K562 (cell line): ENCODE results near the gene N4BP3. TPM values are rescaled to one million over a fixed set of nuclear protein-coding genes. Genes with fewer than 3 reads are reported as not detected.

Experiments
- ARID2 ChIP-seq: fragments of 450-650 bp; IDR thresholded peaks from 2 replicates; pipeline ENCODE4 v1.6.1; 2017; ENCODE audit warnings: antibody characterized with exemption, mild to moderate bottlenecking
- ATF4 ChIP-seq: fragments of 450-650 bp; formaldehyde crosslinking; IDR thresholded peaks from 2 replicates; pipeline ENCODE4 v1.4.0; 2022; ENCODE audit warnings: mild to moderate bottlenecking, moderate library complexity
- CBX5 ChIP-seq: IDR thresholded peaks from 2 replicates; pipeline ENCODE4 v1.6.1; 2014; ENCODE audit warnings: low read depth, borderline replicate concordance
- CHD7 ChIP-seq: fragments of 200-600 bp; sonication (generic); IDR thresholded peaks from one replicate; pipeline ENCODE4 v1.6.1; 2012; ENCODE audit warnings: mild to moderate bottlenecking, low read depth, low read length, inconsistent platforms
- FOXJ3 ChIP-seq: sonication (generic); formaldehyde crosslinking; IDR thresholded peaks from 2 replicates; pipeline ENCODE4 v1.4.0; 2020; ENCODE audit warnings: mild to moderate bottlenecking, missing genetic modification reagents
- HNRNPL ChIP-seq: fragments of 200-400 bp; formaldehyde crosslinking; IDR thresholded peaks from 2 replicates; pipeline ENCODE4 v1.6.1; 2017; ENCODE audit warnings: low read depth, mild to moderate bottlenecking, low read length
- KAT8 ChIP-seq: fragments of 450-650 bp; IDR thresholded peaks from 2 replicates; pipeline ENCODE4 v1.6.1; 2016; ENCODE audit warnings: low read depth, mild to moderate bottlenecking
- NKRF ChIP-seq: fragments of 450-650 bp; IDR thresholded peaks from 2 replicates; pipeline ENCODE4 v1.6.1; 2016; ENCODE audit warnings: borderline replicate concordance
- ZBTB7A ChIP-seq: IDR thresholded peaks from 2 replicates; pipeline ENCODE4 v1.6.1; 2011; ENCODE audit warnings: low read depth, mild to moderate bottlenecking, low read length, moderate library complexity, borderline replicate concordance; ENCODE audit not compliant: control insufficient read depth
- ZC3H4 ChIP-seq: sonication (generic); formaldehyde crosslinking; IDR thresholded peaks from 2 replicates; pipeline ENCODE4 v1.9.0; 2021; ENCODE audit warnings: missing genetic modification reagents, borderline replicate concordance
- ZFP36 ChIP-seq: fragments of 150-350 bp; IDR thresholded peaks from 2 replicates; pipeline ENCODE4 v1.6.1; 2018; ENCODE audit warnings: low read length, low read depth; ENCODE audit not compliant: partially characterized antibody
- ZNF444 ChIP-seq: fragments of 250-450 bp; sonication (Bioruptor Pico); IDR thresholded peaks from 2 replicates; pipeline ENCODE4 v1.4.0; 2020; ENCODE audit warnings: mild to moderate bottlenecking, moderate library complexity
- ZNF76 ChIP-seq: fragments of 250-450 bp; sonication (Bioruptor Pico); IDR thresholded peaks from 2 replicates; pipeline ENCODE4 v1.4.0; 2020; ENCODE audit warnings: mild to moderate bottlenecking, moderate library complexity, borderline replicate concordance
- polyA plus RNA-seq, 8 experiments: library from polyadenylated mRNA; depleted of rRNA in 4 of 8; stranded (reverse) in 5 of 8; unstranded in 3 of 8; fragments of >200 nt; fragmentation: Nextera tagmentation in 2 of 8; fragmentation: Illumina TruSeq in 1 of 8; extraction: Ambion mirVana in 2 of 8; extraction: Trizol in 1 of 8; gene quantifications; 2 replicates each; pipeline versions ENCODE4 v1.2.1 to v1.2.3, GENCODE V29; 2011 to 2014; ENCODE audit warnings: inconsistent platforms in 1 of 8, missing spikeins in 1 of 8
- total RNA-seq, 7 experiments: library from RNA; depleted of rRNA in 6 of 7; stranded (reverse); fragments of >200 nt in 6 of 7; fragmentation: Illumina TruSeq in 2 of 7; extraction: Trizol in 2 of 7; gene quantifications; 2 replicates each; pipeline versions ENCODE4 v1.2.1 to v1.2.3, GENCODE V29; 2011 to 2021; ENCODE audit warnings: low replicate concordance in 1 of 7

N4BP3 gene
- total and polyA plus RNA-seq, 9 of the 15 experiments (the other 6 are each of a cell fraction or from before 2014, with no cell fraction given): 0.06 to 7.0 (median 2.4) TPM

- TF ChIP-seq ZNF76 (CRISPR knock-in tag) (no peak), HNRNPL (0 out of 2 replicates have a peak, but pooled peaks have one; percentile 29), NKRF (no peak), ZC3H4 (no peak), ZBTB7A (peak; percentile 92), ZNF444 (no peak), ARID2 (no peak), ATF4 (CRISPR knock-in tag) (no peak), KAT8 (no peak), FOXJ3 (CRISPR knock-in tag) (no peak), ZFP36 (no peak), CBX5 (no peak), CHD7 (no peak)
Observed at GRCh38 chr5:178130576-178131445, 17.5 kb downstream of the N4BP3 start, which contains the start of gene RMND5B (continued).
